Coronary artery (tissue), 2 donors: ENCODE data around the gene ACO1.

Experiments used
- DNase-seq: peaks from one replicate; pipeline ENCODE4 v3.0.0-alpha.2; 2017; ENCODE audit warnings: low spot score
- H3K27ac ChIP-seq, 2 donors: fragments of 200-600 bp; sonication (generic); one replicate each; pipeline ENCODE4 v1.5.1; 2016 to 2019
- H3K4me3 ChIP-seq: fragments of 200-600 bp; sonication (generic); 2 replicates; pipeline ENCODE4 v1.5.1; 2016; ENCODE audit warnings: mild to moderate bottlenecking, moderate library complexity
- CTCF ChIP-seq: fragments of 200-600 bp; sonication (generic); IDR thresholded peaks from one replicate; pipeline ENCODE4 v1.5.1; 2019; ENCODE audit warnings: antibody characterized with exemption

Gene ACO1

GRCh38 chr9:32384364-32385151, at the start of gene ACO1:
Gene ACO1 (plus strand): TSS chr9:32384643. CDS start chr9:32405507, 20,864 bp downstream.
- no peak for TF ChIP-seq CTCF
- Histone ChIP-seq H3K4me3 (peak within 1 kb of the TSS; percentile 90), H3K27ac (peak within 1 kb of the TSS; percentile 73 to 96)
- peak; percentile 91 for DNase-seq

- no peak for DNase-seq
- Histone ChIP-seq H3K27ac (no peak overlapping the region), H3K4me3 (no peak overlapping the region)
- TF ChIP-seq CTCF, result no peak
Measured at GRCh38 chr9:32334916-32335895, 49.2 kb upstream of the ACO1 start.

GRCh38 chr9:32339424-32339823, 45.0 kb upstream of the ACO1 start:
- TF ChIP-seq CTCF, result no peak
- no peak for DNase-seq
- Histone ChIP-seq H3K4me3 (no peak overlapping the region), H3K27ac (no peak overlapping the region)

- no peak for TF ChIP-seq CTCF
- Histone ChIP-seq H3K4me3 (no peak overlapping the region), H3K27ac (no peak overlapping the region)
- no peak for DNase-seq
Measured at GRCh38 chr9:32340361-32340760, 44.1 kb upstream of the ACO1 start.

- H3K4me3 ChIP-seq, result peak overlapping the region; percentile 15
- no peak for DNase-seq
Measured at GRCh38 chr9:32344551-32345182, 39.8 kb upstream of the ACO1 start.

GRCh38 chr9:32345243-32345642, 39.2 kb upstream of the ACO1 start:
- no peak for TF ChIP-seq CTCF

More at GRCh38 chr9:32344551-32345182, 39.8 kb upstream of the ACO1 start:
- no peak overlapping the region for H3K27ac ChIP-seq
- TF ChIP-seq CTCF, result no peak

More at GRCh38 chr9:32345243-32345642, 39.2 kb upstream of the ACO1 start:
- no peak for DNase-seq
- no peak overlapping the region for H3K27ac ChIP-seq
- no peak overlapping the region for H3K4me3 ChIP-seq
